H54 (cell line): ENCODE results near the gene ASAP2.
A peak's percentile ranks its signal among the peaks of the same experiment; 100 is the strongest.
"Not testable (repeated sequence)": the region's sequence is repeated elsewhere in the genome, so short reads cannot be mapped to it uniquely, and the experiment has no call there.

Experiments
- DNase-seq: peaks from one replicate; pipeline ENCODE4 v3.0.0; 2011; ENCODE audit warnings: low spot score, mixed read lengths; ENCODE audit not compliant: insufficient read length
- FAIRE-seq: peaks from 3 replicates; lab custom pipeline; 2011; peaks lifted over from hg19 to GRCh38; lab: Jason Lieb, UNC
- POLR2A ChIP-seq: IDR thresholded peaks from 2 replicates; pipeline ENCODE4 v1.6.1; 2011; ENCODE audit warnings: low read depth, mild to moderate bottlenecking, low read length

The ASAP2 gene

GRCh38 chr2:9210030-9210429 lies 3.4 kb downstream of the ASAP2 start:
- TF ChIP-seq POLR2A = no peak
- no peak for DNase-seq
- no peak for FAIRE-seq

- FAIRE-seq = no peak
- no peak for DNase-seq
- no peak for TF ChIP-seq POLR2A
These were observed 4.9 kb downstream of the ASAP2 start for GRCh38 chr2:9211496-9211895.

DNA sequence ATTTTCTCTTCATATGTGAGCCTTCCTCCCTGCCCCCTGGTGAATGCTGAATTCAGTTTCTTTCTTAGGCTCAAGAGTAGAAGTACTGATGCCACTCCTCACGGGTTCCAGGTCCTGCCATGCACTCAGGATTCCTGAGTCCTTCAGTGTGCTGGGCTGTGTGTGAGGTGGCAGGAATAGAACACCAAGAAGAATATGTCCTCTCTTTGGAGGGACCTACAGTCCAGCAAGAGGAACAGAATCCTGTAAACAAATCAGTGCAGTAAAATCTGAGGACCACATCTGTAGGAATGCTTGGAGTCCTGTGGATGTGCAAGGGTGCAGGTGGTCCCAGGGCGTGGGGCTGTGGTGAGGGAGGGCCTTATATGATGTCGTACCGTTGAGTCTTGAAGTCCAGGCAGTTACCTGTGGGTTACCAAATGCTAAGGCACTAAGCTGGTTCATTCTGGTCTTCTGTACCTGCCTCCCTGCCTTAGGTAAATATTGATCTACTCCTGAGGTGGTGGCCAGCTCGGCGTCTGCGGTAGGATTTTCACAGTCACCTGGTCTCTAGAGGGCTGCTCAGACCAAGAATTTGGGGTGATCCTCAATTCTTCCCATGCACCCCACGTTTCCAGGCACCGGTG lies 5.5 kb downstream of the ASAP2 start:
- DNase-seq (no peak), FAIRE-seq (no peak)
- TF ChIP-seq POLR2A = no peak

GRCh38 chr2:9212661-9213411 lies 6.2 kb downstream of the ASAP2 start:
- no peak for FAIRE-seq
- no peak for DNase-seq
- no peak for TF ChIP-seq POLR2A

- no peak for FAIRE-seq
- TF ChIP-seq POLR2A = no peak
- no peak for DNase-seq
These were observed 7.0 kb downstream of the ASAP2 start for GRCh38 chr2:9213477-9214051.

DNA sequence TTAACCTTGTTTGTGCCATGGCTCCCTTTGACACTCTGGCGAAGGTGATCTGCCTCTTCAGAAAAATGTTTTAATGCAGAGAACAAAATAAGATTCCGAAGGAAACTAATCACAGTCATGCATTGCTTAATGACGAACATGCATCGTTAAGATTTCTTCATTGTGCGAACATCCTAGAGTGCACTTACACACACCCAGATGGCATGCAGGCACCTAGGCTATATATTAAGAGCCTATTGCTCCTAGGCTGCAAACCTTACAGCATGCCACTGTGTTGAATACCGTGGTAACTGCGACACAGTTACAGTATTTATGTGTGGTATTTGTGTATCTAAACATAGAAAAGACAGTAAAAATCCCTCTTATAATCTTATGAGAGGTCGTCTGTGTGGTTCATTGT lies 8.3 kb downstream of the ASAP2 start:
- no peak for FAIRE-seq
- TF ChIP-seq POLR2A = no peak
- DNase-seq = no peak

DNA sequence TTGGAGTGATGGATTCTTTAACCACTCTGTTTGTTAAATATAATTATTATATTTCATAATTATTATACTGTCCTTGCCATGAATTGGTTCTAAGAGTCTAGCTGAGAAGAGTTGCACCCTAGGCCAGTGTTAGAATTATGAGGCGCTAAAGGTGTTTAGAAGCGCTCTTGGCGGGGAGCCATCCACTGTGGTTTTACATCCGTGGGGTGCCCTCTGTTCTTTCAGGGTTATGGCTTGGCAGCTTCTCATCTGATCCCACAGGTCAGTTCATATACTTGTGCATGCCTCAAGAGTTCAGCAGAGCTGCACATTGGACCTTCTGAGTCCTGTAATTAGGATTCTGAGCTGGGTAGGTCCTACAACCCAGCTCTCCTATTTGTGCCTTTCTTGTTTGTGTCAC lies 9.1 kb downstream of the ASAP2 start:
- peak; percentile 20 for FAIRE-seq
- TF ChIP-seq POLR2A = no peak
- no peak for DNase-seq

DNA sequence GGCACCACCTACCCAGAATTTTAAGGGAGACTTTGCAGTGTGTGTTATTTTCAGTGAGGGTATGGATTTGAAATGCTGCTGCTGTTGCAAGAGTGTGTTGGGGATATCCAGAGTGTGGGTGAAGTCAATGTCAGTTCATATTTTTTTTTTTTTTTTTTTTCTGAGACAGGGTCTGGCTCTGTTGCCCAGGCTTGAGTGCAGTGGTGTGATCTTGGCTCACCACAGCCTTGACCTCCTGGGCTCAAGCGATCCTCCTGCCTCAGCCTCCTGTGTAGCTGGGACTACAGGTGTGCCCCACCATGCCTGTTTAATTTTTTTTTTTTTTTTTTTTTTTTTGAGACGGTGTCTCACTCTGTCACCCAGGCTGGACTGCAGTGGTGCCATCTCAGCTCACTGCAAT lies 9.5 kb downstream of the ASAP2 start:
- DNase-seq, FAIRE-seq: not testable (repeated sequence)

DNA sequence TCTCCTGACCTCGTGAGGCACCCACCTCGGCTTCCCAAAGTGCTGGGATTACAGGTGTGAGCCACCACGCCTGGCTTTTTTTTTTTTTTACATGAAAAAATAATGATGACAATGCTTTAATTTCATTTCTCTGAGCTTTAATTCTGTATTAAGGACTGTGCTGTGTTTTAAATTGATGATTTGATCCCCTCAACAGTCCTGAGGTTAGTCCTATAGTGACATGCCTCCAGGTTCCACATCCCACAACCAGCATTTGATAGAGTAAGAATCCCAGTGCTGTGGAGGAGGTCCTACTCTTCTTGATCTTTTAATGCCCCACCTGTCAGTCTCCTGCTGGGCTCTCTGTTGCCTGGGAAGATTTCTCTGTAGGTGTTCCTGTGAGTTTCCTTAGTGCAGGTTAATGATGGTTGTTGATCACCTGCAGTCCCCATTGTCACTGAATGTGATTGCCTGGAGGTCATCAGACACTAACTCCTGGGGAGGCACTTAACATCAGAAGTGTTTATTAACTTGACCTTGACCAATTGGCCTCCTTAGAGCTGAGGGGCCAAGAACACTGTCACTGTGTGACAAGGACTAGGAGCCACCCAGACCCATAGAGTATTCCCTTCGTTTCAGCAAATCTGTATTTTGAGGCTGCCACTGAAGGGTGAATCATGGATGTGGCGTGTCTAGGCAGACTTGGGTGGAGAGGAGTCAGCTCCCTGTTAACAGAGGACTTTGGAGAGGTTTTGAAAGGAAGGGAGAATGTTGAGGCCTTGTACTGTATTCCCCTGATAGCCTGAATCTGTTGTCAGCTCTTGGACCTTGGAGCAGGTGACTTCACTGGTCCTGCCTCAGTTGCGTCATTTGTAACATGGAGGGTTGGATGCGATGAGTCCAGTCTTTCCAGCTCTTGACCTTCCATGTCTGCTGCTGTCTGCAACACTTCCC lies 11.5 kb downstream of the ASAP2 start:
- FAIRE-seq (no peak), DNase-seq (no peak)
- no peak for TF ChIP-seq POLR2A

DNA sequence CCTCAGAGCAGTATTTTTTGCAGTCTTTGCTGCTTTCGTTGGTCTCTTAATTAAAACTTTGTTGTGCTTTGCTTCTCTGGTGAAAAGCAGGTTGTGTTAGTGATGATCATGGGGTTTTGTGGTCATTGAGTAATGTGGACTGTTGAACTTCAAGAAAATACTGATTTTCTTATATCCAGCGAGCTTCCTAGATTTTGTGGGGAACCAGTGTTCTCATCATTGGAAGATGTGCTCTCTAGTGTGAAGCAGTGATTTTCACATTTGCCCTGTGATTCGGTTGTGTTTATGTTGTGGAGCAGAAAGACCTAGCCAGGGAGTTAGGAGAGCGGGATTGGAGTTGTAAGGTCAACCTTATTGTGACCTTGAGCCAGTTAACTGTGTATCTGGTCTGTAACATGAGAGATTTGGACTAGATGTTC lies 12.4 kb downstream of the ASAP2 start:
- FAIRE-seq (no peak), DNase-seq (no peak)
- no peak for TF ChIP-seq POLR2A

DNA sequence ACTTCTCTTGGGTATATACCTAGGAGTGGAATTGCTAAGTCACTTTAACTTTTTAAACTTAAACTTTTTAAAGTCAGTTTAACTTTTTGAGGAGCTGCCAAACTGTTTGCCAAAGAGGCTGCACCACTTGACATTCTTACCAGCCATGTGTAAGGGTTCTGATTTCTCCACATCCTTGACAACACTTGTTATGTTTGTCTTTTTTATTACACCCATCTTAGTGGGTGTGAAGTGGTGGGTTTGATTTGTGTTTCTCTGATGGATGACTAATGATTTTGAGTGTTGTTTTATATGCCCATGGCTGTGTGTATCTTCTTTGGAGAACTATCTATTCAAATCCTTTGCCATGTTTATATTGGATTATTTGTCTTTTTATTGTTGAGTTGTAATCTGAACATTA lies 13.6 kb downstream of the ASAP2 start:
- DNase-seq = no peak
- no peak for TF ChIP-seq POLR2A
- FAIRE-seq = no peak

DNA sequence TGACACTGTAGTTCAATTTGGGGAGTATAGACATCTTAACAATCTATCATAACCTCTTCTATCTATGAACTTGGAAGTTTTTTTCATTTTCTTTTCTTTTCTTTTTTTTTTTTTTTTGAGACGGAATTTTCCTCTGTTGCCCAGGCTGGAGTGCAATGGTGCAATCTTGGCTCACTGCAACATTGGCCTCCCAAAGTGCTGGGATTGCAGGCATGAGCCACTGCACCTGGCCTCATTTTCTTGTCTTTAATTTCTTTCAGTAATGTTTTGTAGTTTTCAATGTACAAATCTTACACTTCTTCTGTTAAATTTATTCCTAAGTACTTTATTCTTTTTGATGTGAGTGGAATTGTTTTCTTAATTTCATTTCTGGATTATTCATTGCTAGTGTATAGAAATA lies 14.6 kb downstream of the ASAP2 start:
- DNase-seq = no peak
- no peak for TF ChIP-seq POLR2A
- no peak for FAIRE-seq

GRCh38 chr2:9222239-9222892 lies 15.8 kb downstream of the ASAP2 start:
- FAIRE-seq (no peak), DNase-seq (no peak)
- TF ChIP-seq POLR2A = no peak
